ENCODE data around the gene MCFD2.

DNA sequence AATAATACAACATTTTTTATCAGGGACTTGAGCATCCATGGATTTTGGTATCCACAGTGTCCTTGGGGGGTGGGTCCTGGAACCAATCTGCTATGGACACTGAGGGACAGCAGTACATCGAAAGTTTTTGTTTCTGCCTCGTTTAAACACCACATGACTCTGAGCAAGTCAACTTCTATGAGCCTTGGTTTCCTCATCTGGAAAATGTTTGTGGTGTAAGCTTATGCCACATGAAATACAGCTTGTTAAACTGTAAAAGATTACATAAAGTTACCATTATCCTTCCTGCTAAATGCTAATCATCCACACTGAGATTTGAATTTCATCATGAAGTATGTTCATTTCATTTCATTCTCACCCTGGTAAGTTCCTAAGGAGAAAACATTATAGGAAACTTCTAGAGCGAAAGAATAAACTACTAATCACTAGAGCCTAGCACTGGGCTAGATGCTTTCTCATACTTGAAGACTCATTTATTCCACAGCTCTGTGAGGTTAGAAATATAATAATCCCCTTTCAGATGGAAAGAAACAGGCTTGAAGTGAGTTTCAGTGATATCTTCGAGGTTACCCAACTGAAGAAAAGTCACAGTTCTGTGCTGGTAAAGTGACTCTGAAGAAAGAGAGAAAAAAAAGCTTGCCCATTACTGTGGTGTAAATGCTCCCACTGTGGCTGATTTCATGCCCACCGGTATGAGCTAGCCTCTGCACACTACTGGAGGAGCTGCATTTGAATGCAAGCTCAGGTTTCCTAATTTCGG is 29.2 kb downstream of the MCFD2 start:
- TF ChIP-seq POLR2AphosphoS5 (IDR thresholded peaks at IDR 0.05) = no peak
- no peak for TF ChIP-seq CTCF (IDR thresholded peaks at IDR 0.05)
- TF ChIP-seq EP300 (IDR thresholded peaks at IDR 0.05) = no peak
- TF ChIP-seq POLR2A (IDR thresholded peaks at IDR 0.05; ENCODE audit: low read depth) = no peak
